HG03175 (cell line): ENCODE results near the gene CD40.
"Not testable (repeated sequence)": the region's sequence is repeated elsewhere in the genome, so short reads cannot be mapped to it uniquely, and the experiment has no call there.

ENCODE experiments used
- ATAC-seq: cut with Tn5 transposase; IDR thresholded peaks from one replicate; pipeline ENCODE4 v1.9.1; 2021; ENCODE audit warnings: mild to moderate bottlenecking, moderate library complexity; ENCODE audit not compliant: unreplicated experiment

CD40 gene

GRCh38 chr20:46091622-46092535 lies 26.2 kb upstream of the CD40 start:
- not testable (repeated sequence) for ATAC-seq

GRCh38 chr20:46093531-46093930 lies 24.6 kb upstream of the CD40 start:
- no peak for ATAC-seq

GRCh38 chr20:46099491-46100287 lies 18.4 kb upstream of the CD40 start:
- ATAC-seq, result no peak

- not testable (repeated sequence) for ATAC-seq
Observed at GRCh38 chr20:46100444-46100843, 17.7 kb upstream of the CD40 start.

GRCh38 chr20:46100988-46101387 lies 17.1 kb upstream of the CD40 start:
- no peak for ATAC-seq

- no peak for ATAC-seq
Observed at GRCh38 chr20:46101957-46102356, 16.2 kb upstream of the CD40 start.

GRCh38 chr20:46102940-46103339 lies 15.2 kb upstream of the CD40 start:
- ATAC-seq, result no peak

GRCh38 chr20:46104262-46104661 lies 13.9 kb upstream of the CD40 start:
- no peak for ATAC-seq

- no peak for ATAC-seq
Observed at GRCh38 chr20:46107061-46107460, 11.1 kb upstream of the CD40 start.

GRCh38 chr20:46108435-46108841 lies 9.7 kb upstream of the CD40 start:
- peak; percentile 87 for ATAC-seq

- no peak for ATAC-seq
Observed at GRCh38 chr20:46108976-46109375, 9.1 kb upstream of the CD40 start.

- peak; percentile 58 for ATAC-seq
Observed at GRCh38 chr20:46111028-46111835, 6.9 kb upstream of the CD40 start.

GRCh38 chr20:46111836-46112212 lies 6.3 kb upstream of the CD40 start:
- no peak for ATAC-seq

- no peak for ATAC-seq
Observed at GRCh38 chr20:46112430-46113112, 5.5 kb upstream of the CD40 start.

- no peak for ATAC-seq
Observed at GRCh38 chr20:46113113-46113470, 5.0 kb upstream of the CD40 start.

GRCh38 chr20:46114449-46114848 lies 3.7 kb upstream of the CD40 start:
- ATAC-seq, result no peak

- ATAC-seq, result peak; percentile 56
Observed at GRCh38 chr20:46118481-46119020, 437 bp downstream of the CD40 start.

- ATAC-seq, result peak; percentile 32
Observed at GRCh38 chr20:46119028-46119546, 973 bp downstream of the CD40 start.

- ATAC-seq, result no peak
Observed at GRCh38 chr20:46119547-46119946, 1.4 kb downstream of the CD40 start.

GRCh38 chr20:46120136-46120535 lies 2.0 kb downstream of the CD40 start:
- no peak for ATAC-seq
